ENCODE measurements around the gene KLHL26.

Gene KLHL26

GRCh38 chr19:18594096-18594823 lies 42.6 kb upstream of the KLHL26 start (continued):
- no peak for TF ChIP-seq ZNF280C (tag by site-specific recombination; IDR thresholded peaks at IDR 0.05)
- TF ChIP-seq ZNF48 (tag by site-specific recombination; IDR thresholded peaks at IDR 0.05): no peak
- TF ChIP-seq ZNF280D (tag by site-specific recombination; IDR thresholded peaks at IDR 0.05): no peak
- TF ChIP-seq ZNF654 (tag by site-specific recombination; IDR thresholded peaks at IDR 0.05; ENCODE audit: low read depth): peak; percentile 25; the same call in 1 of the 2 replicates
- TF ChIP-seq ZNF2 (tag by site-specific recombination; IDR thresholded peaks at IDR 0.05): 0 out of 2 replicates have a peak, but pooled peaks have one; percentile 27
- peak; percentile 53 for TF ChIP-seq ZFHX2 (tag by site-specific recombination; conservative IDR thresholded peaks at IDR 0.05)
- TF ChIP-seq, protein P1, sequence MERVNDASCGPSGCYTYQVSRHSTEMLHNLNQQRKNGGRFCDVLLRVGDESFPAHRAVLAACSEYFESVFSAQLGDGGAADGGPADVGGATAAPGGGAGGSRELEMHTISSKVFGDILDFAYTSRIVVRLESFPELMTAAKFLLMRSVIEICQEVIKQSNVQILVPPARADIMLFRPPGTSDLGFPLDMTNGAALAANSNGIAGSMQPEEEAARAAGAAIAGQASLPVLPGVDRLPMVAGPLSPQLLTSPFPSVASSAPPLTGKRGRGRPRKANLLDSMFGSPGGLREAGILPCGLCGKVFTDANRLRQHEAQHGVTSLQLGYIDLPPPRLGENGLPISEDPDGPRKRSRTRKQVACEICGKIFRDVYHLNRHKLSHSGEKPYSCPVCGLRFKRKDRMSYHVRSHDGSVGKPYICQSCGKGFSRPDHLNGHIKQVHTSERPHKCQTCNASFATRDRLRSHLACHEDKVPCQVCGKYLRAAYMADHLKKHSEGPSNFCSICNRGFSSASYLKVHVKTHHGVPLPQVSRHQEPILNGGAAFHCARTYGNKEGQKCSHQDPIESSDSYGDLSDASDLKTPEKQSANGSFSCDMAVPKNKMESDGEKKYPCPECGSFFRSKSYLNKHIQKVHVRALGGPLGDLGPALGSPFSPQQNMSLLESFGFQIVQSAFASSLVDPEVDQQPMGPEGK (tag by site-specific recombination; IDR thresholded peaks at IDR 0.05): peak; percentile 80
- TF ChIP-seq ZNF660 (tag by site-specific recombination; IDR thresholded peaks at IDR 0.05): peak; percentile 89
- no peak for TF ChIP-seq ZNF501 (tag by site-specific recombination; IDR thresholded peaks at IDR 0.05)
- TF ChIP-seq ZNF341 (tag by site-specific recombination; IDR thresholded peaks at IDR 0.05; ENCODE audit: low read depth): peak; percentile 44; the same call in 1 of the 2 replicates
- TF ChIP-seq ZBTB20 (tag by site-specific recombination; IDR thresholded peaks at IDR 0.05): peak; percentile 74
- TF ChIP-seq ZNF701 (tag by site-specific recombination; IDR thresholded peaks at IDR 0.05): peak; percentile 21; the same call in 1 of the 2 replicates
- peak; percentile 80 for TF ChIP-seq ZBTB10 (tag by site-specific recombination; IDR thresholded peaks at IDR 0.05)
- TF ChIP-seq, protein P2, sequence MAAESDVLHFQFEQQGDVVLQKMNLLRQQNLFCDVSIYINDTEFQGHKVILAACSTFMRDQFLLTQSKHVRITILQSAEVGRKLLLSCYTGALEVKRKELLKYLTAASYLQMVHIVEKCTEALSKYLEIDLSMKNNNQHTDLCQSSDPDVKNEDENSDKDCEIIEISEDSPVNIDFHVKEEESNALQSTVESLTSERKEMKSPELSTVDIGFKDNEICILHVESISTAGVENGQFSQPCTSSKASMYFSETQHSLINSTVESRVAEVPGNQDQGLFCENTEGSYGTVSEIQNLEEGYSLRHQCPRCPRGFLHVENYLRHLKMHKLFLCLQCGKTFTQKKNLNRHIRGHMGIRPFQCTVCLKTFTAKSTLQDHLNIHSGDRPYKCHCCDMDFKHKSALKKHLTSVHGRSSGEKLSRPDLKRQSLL (tag by site-specific recombination; IDR thresholded peaks at IDR 0.05): peak; percentile 67
- peak; percentile 93 for TF ChIP-seq ZIC2 (tag by site-specific recombination; IDR thresholded peaks at IDR 0.05)
- TF ChIP-seq ZBTB7A (tag by site-specific recombination; IDR thresholded peaks at IDR 0.05; ENCODE audit: low read depth): no peak
- TF ChIP-seq ZNF133 (tag by site-specific recombination; IDR thresholded peaks at IDR 0.05): no peak
- peak; percentile 39; the same call in 1 of the 2 replicates for TF ChIP-seq ZEB2 (tag by site-specific recombination; IDR thresholded peaks at IDR 0.05)
- TF ChIP-seq, protein P3, sequence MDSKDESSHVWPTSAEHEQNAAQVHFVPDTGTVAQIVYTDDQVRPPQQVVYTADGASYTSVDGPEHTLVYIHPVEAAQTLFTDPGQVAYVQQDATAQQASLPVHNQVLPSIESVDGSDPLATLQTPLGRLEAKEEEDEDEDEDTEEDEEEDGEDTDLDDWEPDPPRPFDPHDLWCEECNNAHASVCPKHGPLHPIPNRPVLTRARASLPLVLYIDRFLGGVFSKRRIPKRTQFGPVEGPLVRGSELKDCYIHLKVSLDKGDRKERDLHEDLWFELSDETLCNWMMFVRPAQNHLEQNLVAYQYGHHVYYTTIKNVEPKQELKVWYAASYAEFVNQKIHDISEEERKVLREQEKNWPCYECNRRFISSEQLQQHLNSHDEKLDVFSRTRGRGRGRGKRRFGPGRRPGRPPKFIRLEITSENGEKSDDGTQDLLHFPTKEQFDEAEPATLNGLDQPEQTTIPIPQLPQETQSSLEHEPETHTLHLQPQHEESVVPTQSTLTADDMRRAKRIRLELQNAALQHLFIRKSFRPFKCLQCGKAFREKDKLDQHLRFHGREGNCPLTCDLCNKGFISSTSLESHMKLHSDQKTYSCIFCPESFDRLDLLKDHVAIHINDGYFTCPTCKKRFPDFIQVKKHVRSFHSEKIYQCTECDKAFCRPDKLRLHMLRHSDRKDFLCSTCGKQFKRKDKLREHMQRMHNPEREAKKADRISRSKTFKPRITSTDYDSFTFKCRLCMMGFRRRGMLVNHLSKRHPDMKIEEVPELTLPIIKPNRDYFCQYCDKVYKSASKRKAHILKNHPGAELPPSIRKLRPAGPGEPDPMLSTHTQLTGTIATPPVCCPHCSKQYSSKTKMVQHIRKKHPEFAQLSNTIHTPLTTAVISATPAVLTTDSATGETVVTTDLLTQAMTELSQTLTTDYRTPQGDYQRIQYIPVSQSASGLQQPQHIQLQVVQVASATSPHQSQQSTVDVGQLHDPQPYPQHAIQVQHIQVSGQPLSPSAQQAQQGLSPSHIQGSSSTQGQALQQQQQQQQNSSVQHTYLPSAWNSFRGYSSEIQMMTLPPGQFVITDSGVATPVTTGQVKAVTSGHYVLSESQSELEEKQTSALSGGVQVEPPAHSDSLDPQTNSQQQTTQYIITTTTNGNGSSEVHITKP (tag by site-specific recombination; IDR thresholded peaks at IDR 0.05): 0 out of 2 replicates have a peak, but pooled peaks have one; percentile 28
- TF ChIP-seq HOXD13 (CRISPR knock-in tag; IDR thresholded peaks at IDR 0.05; ENCODE audit: borderline replicate concordance): no peak
- TF ChIP-seq ZNF174 (tag by site-specific recombination; IDR thresholded peaks at IDR 0.05): no peak
- peak; percentile 70; the same call in 1 of the 2 replicates for TF ChIP-seq ZSCAN30 (tag by site-specific recombination; IDR thresholded peaks at IDR 0.05)
- TF ChIP-seq KLF10 (tag by site-specific recombination; IDR thresholded peaks at IDR 0.05): 0 out of 2 replicates have a peak, but pooled peaks have one; percentile 66
- TF ChIP-seq MYNN (tag by site-specific recombination; IDR thresholded peaks at IDR 0.05; ENCODE audit: borderline replicate concordance): no peak

Measured in HEK293 (cell line).